H4 (cell line): ENCODE measurements around the gene ADARB2. TPM values are rescaled to one million over a fixed set of nuclear protein-coding genes. Genes with fewer than 3 reads are reported as not detected.
"Not testable (repeated sequence)": the region's sequence is repeated elsewhere in the genome, so short reads cannot be mapped to it uniquely, and the experiment has no call there.

Experiments
- DNase-seq: peaks from one replicate; pipeline ENCODE4 v3.0.0-alpha.2; 2015; ENCODE audit warnings: low spot score
- total RNA-seq: library from RNA; depleted of rRNA; stranded (reverse); fragments of >200 nt; shearing (Covaris generic); gene quantifications from 2 replicates; pipeline ENCODE4 v1.2.3, GENCODE V29; 2014

The ADARB2 gene
- total RNA-seq, 1 experiment from 2014 or later, result 0.21 TPM

GRCh38 chr10:1240341-1240775 lies 497.0 kb downstream of the ADARB2 start:
- peak; percentile 30 for DNase-seq

GRCh38 chr10:1233031-1233430 lies 504.3 kb downstream of the ADARB2 start:
- DNase-seq, result no peak

- DNase-seq, result no peak
Measured at GRCh38 chr10:1232164-1232911, 505.0 kb downstream of the ADARB2 start.

- DNase-seq, result no peak
Measured at GRCh38 chr10:1230592-1231275, 506.6 kb downstream of the ADARB2 start.

- DNase-seq, result no peak
Measured at GRCh38 chr10:1230138-1230537, 507.2 kb downstream of the ADARB2 start.

- DNase-seq, result no peak
Measured at GRCh38 chr10:1229574-1229973, 507.8 kb downstream of the ADARB2 start.

GRCh38 chr10:1229116-1229515 lies 508.2 kb downstream of the ADARB2 start:
- no peak for DNase-seq

GRCh38 chr10:1228467-1228975 lies 508.8 kb downstream of the ADARB2 start:
- DNase-seq, result no peak

- DNase-seq, result no peak
Measured at GRCh38 chr10:1227510-1228402, 509.6 kb downstream of the ADARB2 start.

GRCh38 chr10:1226907-1227306 lies 510.4 kb downstream of the ADARB2 start:
- DNase-seq, result not testable (repeated sequence)

- DNase-seq, result not testable (repeated sequence)
Measured at GRCh38 chr10:1219874-1220273, 517.5 kb downstream of the ADARB2 start.

GRCh38 chr10:1217661-1218060 lies 519.7 kb downstream of the ADARB2 start:
- DNase-seq, result no peak

- no peak for DNase-seq
Measured at GRCh38 chr10:1217237-1217587, 520.1 kb downstream of the ADARB2 start.

GRCh38 chr10:1216574-1217236 lies 520.6 kb downstream of the ADARB2 start:
- no peak for DNase-seq

GRCh38 chr10:1215862-1216573 lies 521.3 kb downstream of the ADARB2 start:
- no peak for DNase-seq

- DNase-seq, result no peak
Measured at GRCh38 chr10:1214882-1215540, 522.3 kb downstream of the ADARB2 start.

GRCh38 chr10:1214071-1214675 lies 523.2 kb downstream of the ADARB2 start:
- DNase-seq, result no peak

- DNase-seq, result no peak
Measured at GRCh38 chr10:1213252-1214070, 523.9 kb downstream of the ADARB2 start.

GRCh38 chr10:1212571-1213141 lies 524.7 kb downstream of the ADARB2 start:
- no peak for DNase-seq
